Measurements from ENCODE around the gene SLC38A2.
A peak's percentile ranks its signal among the peaks of the same experiment; 100 is the strongest.

The SLC38A2 gene

GRCh38 chr12:46391630-46392029 is 19.1 kb upstream of the SLC38A2 start:
- ChIA-PET POLR2A (no interaction called here), CTCF (interaction anchor here (1.2 kb wide), 1 partner anchor 12 kb away, joined by 3 read pairs; no protein-coding TSS in a partner anchor)
- Histone ChIP-seq H3K9me3 (ENCODE audit: control insufficient read depth, insufficient read depth, low read depth, low read length) (no peaks in the 10 kb centered on the region), H3K4me1 (ENCODE audit: control insufficient read depth, insufficient read depth, low read length) (peaks cover 25% of the 10 kb centered on the region), H3K27ac (ENCODE audit: extremely low read depth, low read depth, low read length) (no peak overlapping the region), H3K4me3 (ENCODE audit: low read depth, low read length) (no peak overlapping the region), H3K36me3 (ENCODE audit: control insufficient read depth in 2 of 2, insufficient read depth in 1 of 2, low read length in 2 of 2) (no peaks in the 10 kb centered on the region)
- TF ChIP-seq ZBTB44 (tag by site-specific recombination; IDR thresholded peaks at IDR 0.05) (0 out of 2 replicates have a peak, but pooled peaks have one; percentile 35), ZNF157 (tag by site-specific recombination; IDR thresholded peaks at IDR 0.05) (no peak), MEIS1 (CRISPR knock-in tag; IDR thresholded peaks at IDR 0.05; ENCODE audit: borderline replicate concordance) (no peak), ZNF174 (tag by site-specific recombination; IDR thresholded peaks at IDR 0.05) (no peak)

- no peak overlapping the region for H3K27ac ChIP-seq (ENCODE audit: extremely low read depth, low read depth, low read length)
- no peaks in the 10 kb centered on the region for H3K9me3 ChIP-seq (ENCODE audit: control insufficient read depth, insufficient read depth, low read depth, low read length)
- no peak overlapping the region for H3K4me3 ChIP-seq (ENCODE audit: low read depth, low read length)
- no peaks in the 10 kb centered on the region for H3K36me3 ChIP-seq (ENCODE audit: control insufficient read depth in 2 of 2, insufficient read depth in 1 of 2, low read length in 2 of 2)
- TF ChIP-seq ZBTB20 (tag by site-specific recombination; IDR thresholded peaks at IDR 0.05) (no peak), ZNF692 (tag by site-specific recombination; IDR thresholded peaks at IDR 0.05) (0 out of 2 replicates have a peak, but pooled peaks have one; percentile 20)
- peaks cover 31% of the 10 kb centered on the region for H3K4me1 ChIP-seq (ENCODE audit: control insufficient read depth, insufficient read depth, low read length)
- CTCF ChIA-PET = no interaction called here
- POLR2A ChIA-PET = no interaction called here
These were observed 18.3 kb upstream of the SLC38A2 start for GRCh38 chr12:46390881-46391280.

GRCh38 chr12:46390304-46390703 is 17.7 kb upstream of the SLC38A2 start:
- CTCF ChIA-PET = no interaction called here
- no peak for TF ChIP-seq ZSCAN23 (tag by site-specific recombination; IDR thresholded peaks at IDR 0.05)
- TF ChIP-seq KLF8 (tag by site-specific recombination; IDR thresholded peaks at IDR 0.05) = no peak
- 0 out of 2 replicates have a peak, but pooled peaks have one; percentile 27 for TF ChIP-seq ZEB2 (tag by site-specific recombination; IDR thresholded peaks at IDR 0.05)
- peak; percentile 66 for TF ChIP-seq SCRT2 (tag by site-specific recombination; IDR thresholded peaks at IDR 0.05)
- peak; percentile 37; the same call in 1 of the 2 replicates for TF ChIP-seq PRDM6 (tag by site-specific recombination; IDR thresholded peaks at IDR 0.05)
- no peaks in the 10 kb centered on the region for H3K36me3 ChIP-seq (ENCODE audit: control insufficient read depth in 2 of 2, insufficient read depth in 1 of 2, low read length in 2 of 2)
- POLR2A ChIA-PET = no interaction called here
- peaks cover 31% of the 10 kb centered on the region for H3K4me1 ChIP-seq (ENCODE audit: control insufficient read depth, insufficient read depth, low read length)
- no peak overlapping the region for H3K4me3 ChIP-seq (ENCODE audit: low read depth, low read length)
- no peaks in the 10 kb centered on the region for H3K9me3 ChIP-seq (ENCODE audit: control insufficient read depth, insufficient read depth, low read depth, low read length)
- H3K27ac ChIP-seq (ENCODE audit: extremely low read depth, low read depth, low read length) = no peak overlapping the region

GRCh38 chr12:46389031-46389616 is 16.6 kb upstream of the SLC38A2 start:
- no peak overlapping the region for H3K4me3 ChIP-seq (ENCODE audit: low read depth, low read length)
- no peaks in the 10 kb centered on the region for H3K36me3 ChIP-seq (ENCODE audit: control insufficient read depth in 2 of 2, insufficient read depth in 1 of 2, low read length in 2 of 2)
- ChIA-PET POLR2A (no interaction called here), CTCF (no interaction called here)
- H3K4me1 ChIP-seq (ENCODE audit: control insufficient read depth, insufficient read depth, low read length) = peaks cover 31% of the 10 kb centered on the region
- no peaks in the 10 kb centered on the region for H3K9me3 ChIP-seq (ENCODE audit: control insufficient read depth, insufficient read depth, low read depth, low read length)
- H3K27ac ChIP-seq (ENCODE audit: extremely low read depth, low read depth, low read length) = no peak overlapping the region
- TF ChIP-seq ZNF184 (tag by site-specific recombination; IDR thresholded peaks at IDR 0.05) (no peak), ZNF37A (tag by site-specific recombination; IDR thresholded peaks at IDR 0.05) (no peak), SCRT1 (tag by site-specific recombination; IDR thresholded peaks at IDR 0.05; ENCODE audit: borderline replicate concordance) (no peak), ZBTB17 (tag by site-specific recombination; IDR thresholded peaks at IDR 0.05) (no peak), ZNF600 (tag by site-specific recombination; IDR thresholded peaks at IDR 0.05) (peak; percentile 86), PRDM4 (tag by site-specific recombination; IDR thresholded peaks at IDR 0.05) (peak; percentile 49; the same call in 1 of the 2 replicates), ZNF629 (tag by site-specific recombination; IDR thresholded peaks at IDR 0.05) (no peak), ZNF248 (tag by site-specific recombination; IDR thresholded peaks at IDR 0.05) (no peak), GLIS1 (tag by site-specific recombination; IDR thresholded peaks at IDR 0.05) (peak; percentile 56), OSR2 (tag by site-specific recombination; IDR thresholded peaks at IDR 0.05) (peak; percentile 38; the same call in 1 of the 2 replicates)
